Measurements from ENCODE around the gene OXNAD1.

DNA sequence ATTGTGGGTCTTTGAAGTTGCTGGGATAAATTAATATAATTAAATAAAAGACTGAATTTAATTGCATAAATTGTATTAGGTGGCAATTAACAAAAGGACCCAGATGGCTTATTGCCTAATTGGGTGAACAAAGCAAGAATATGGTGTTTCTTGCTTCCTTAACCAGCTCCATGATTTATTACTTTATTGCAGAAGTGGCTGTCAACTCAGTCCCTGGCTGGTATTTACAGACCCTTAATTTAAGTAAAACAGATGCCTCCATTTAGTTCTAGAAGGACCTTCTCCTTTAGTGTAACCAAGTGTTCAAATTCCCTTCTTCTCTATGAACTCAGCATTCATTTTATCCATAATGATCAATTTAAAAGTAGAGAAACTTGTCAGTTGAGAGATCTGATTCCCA is 35.3 kb upstream of the OXNAD1 start:
- TF ChIP-seq, protein P1, sequence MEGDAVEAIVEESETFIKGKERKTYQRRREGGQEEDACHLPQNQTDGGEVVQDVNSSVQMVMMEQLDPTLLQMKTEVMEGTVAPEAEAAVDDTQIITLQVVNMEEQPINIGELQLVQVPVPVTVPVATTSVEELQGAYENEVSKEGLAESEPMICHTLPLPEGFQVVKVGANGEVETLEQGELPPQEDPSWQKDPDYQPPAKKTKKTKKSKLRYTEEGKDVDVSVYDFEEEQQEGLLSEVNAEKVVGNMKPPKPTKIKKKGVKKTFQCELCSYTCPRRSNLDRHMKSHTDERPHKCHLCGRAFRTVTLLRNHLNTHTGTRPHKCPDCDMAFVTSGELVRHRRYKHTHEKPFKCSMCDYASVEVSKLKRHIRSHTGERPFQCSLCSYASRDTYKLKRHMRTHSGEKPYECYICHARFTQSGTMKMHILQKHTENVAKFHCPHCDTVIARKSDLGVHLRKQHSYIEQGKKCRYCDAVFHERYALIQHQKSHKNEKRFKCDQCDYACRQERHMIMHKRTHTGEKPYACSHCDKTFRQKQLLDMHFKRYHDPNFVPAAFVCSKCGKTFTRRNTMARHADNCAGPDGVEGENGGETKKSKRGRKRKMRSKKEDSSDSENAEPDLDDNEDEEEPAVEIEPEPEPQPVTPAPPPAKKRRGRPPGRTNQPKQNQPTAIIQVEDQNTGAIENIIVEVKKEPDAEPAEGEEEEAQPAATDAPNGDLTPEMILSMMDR (IDR thresholded peaks at IDR 0.05) = no peak
- TF ChIP-seq POLR2A (IDR thresholded peaks at IDR 0.05) = no peak
- TF ChIP-seq POLR2AphosphoS5 (IDR thresholded peaks at IDR 0.05) = no peak
